Middle frontal gyrus (tissue), 1 donor: ENCODE measurements around the gene RGS6.

ENCODE experiments used
- DNase-seq: peaks from one replicate; pipeline ENCODE4 v3.0.0-alpha.2; 2015; ENCODE audit warnings: low spot score; ENCODE audit errors: extremely low spot score

RGS6 gene

GRCh38 chr14:72311116-72311515 lies 378.9 kb downstream of the RGS6 start:
- no peak for DNase-seq

- no peak for DNase-seq
These were observed 379.3 kb downstream of the RGS6 start for GRCh38 chr14:72311516-72311915.

GRCh38 chr14:72314808-72315435 lies 382.7 kb downstream of the RGS6 start:
- no peak for DNase-seq

- DNase-seq, result no peak
These were observed 383.5 kb downstream of the RGS6 start for GRCh38 chr14:72315714-72316113.

GRCh38 chr14:72318648-72319047 lies 386.4 kb downstream of the RGS6 start:
- no peak for DNase-seq

- DNase-seq, result peak; percentile 63
These were observed 399.8 kb downstream of the RGS6 start for GRCh38 chr14:72332046-72332445.

- no peak for DNase-seq
These were observed 400.6 kb downstream of the RGS6 start for GRCh38 chr14:72332871-72333270.

GRCh38 chr14:72333357-72333756 lies 401.1 kb downstream of the RGS6 start:
- DNase-seq, result no peak

- no peak for DNase-seq
These were observed 404.2 kb downstream of the RGS6 start for GRCh38 chr14:72336311-72336980.

- no peak for DNase-seq
These were observed 409.0 kb downstream of the RGS6 start for GRCh38 chr14:72341237-72341636.

GRCh38 chr14:72341686-72342085 lies 409.5 kb downstream of the RGS6 start:
- DNase-seq, result no peak

- no peak for DNase-seq
These were observed 414.9 kb downstream of the RGS6 start for GRCh38 chr14:72347118-72347517.

GRCh38 chr14:72350215-72350614 lies 418.0 kb downstream of the RGS6 start:
- no peak for DNase-seq

- DNase-seq, result no peak
These were observed 419.8 kb downstream of the RGS6 start for GRCh38 chr14:72352012-72352411.

- DNase-seq, result no peak
These were observed 434.4 kb downstream of the RGS6 start for GRCh38 chr14:72366619-72367018.

GRCh38 chr14:72369106-72369505 lies 436.9 kb downstream of the RGS6 start:
- DNase-seq, result no peak

GRCh38 chr14:72377016-72377415 lies 444.8 kb downstream of the RGS6 start:
- no peak for DNase-seq

- DNase-seq, result no peak
These were observed 448.2 kb downstream of the RGS6 start for GRCh38 chr14:72380456-72380855.

GRCh38 chr14:72383865-72384264 lies 451.6 kb downstream of the RGS6 start:
- no peak for DNase-seq

GRCh38 chr14:72387726-72388125 lies 455.5 kb downstream of the RGS6 start:
- no peak for DNase-seq

- DNase-seq, result no peak
These were observed 457.0 kb downstream of the RGS6 start for GRCh38 chr14:72389200-72389599.

GRCh38 chr14:72401101-72401625 lies 468.9 kb downstream of the RGS6 start:
- no peak for DNase-seq
